Measurements from ENCODE around the gene TNFSF11. TPM values are rescaled to one million over a fixed set of nuclear protein-coding genes. Genes with fewer than 3 reads are reported as not detected.
"Not testable (repeated sequence)": the region's sequence is repeated elsewhere in the genome, so short reads cannot be mapped to it uniquely, and the experiment has no call there.

The TNFSF11 gene
- total and polyA plus RNA-seq, 2 donors from 2014 or later = 0.22 TPM; not detected in 1

DNA sequence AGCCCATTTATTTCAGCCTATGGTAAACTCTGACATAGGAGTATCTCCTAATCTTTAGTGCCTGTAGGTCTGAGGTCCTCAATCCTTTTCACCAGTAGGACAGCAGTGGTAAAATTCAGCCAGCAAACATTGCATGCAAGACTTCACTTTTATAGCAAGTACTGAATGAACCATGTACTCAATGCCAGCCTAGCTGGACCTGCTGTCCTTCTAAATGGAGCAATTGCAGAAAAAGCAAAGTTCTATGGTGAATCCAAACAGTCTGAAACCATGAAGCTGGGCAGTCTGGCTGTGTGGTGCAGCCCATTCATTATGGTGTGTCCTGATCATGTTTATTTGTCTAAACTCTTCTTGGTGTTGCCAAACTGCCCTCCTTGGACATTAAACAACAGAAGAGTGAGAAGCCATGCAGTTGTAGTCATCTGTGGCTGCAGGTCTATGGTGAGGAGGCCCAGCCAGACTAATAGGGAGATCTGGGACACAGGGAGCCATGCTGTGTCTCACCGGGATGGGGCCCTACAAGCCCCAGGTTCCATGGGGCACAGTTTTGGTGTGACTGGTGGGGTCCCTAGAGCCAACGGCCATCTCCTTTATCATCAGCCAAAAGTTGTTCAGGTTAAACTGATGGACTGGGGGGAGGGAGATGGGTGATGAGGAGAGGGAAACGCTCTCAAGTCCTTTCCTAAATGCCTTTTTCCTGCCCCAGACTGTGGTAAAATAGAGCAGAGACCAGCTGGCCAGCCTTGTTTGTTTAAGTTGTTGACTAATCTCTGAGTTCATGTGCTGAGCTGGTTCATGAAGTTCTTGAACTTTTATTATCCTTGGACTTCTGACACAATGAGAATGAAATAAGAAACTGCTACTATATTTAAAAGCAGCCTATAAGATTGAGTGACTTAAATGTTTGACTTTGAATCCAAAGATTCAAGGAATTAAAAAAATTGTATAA, 20.6 kb upstream of the TNFSF11 start:
- no peaks in the 10 kb centered on the region for H3K27me3 ChIP-seq (ENCODE audit: control insufficient read depth, insufficient read depth, low read length)
- H3K9me3 ChIP-seq (ENCODE audit: control insufficient read depth in 2 of 3, insufficient read depth in 1 of 3, low read length in 3 of 3) = no peaks in the 10 kb centered on the region
- no peaks in the 10 kb centered on the region for H3K36me3 ChIP-seq (ENCODE audit: control insufficient read depth in 2 of 3, insufficient read depth in 3 of 3, low read length in 3 of 3)
- intact Hi-C loops (cut with DNase I) = no loop called here
- TF ChIP-seq, protein P1, sequence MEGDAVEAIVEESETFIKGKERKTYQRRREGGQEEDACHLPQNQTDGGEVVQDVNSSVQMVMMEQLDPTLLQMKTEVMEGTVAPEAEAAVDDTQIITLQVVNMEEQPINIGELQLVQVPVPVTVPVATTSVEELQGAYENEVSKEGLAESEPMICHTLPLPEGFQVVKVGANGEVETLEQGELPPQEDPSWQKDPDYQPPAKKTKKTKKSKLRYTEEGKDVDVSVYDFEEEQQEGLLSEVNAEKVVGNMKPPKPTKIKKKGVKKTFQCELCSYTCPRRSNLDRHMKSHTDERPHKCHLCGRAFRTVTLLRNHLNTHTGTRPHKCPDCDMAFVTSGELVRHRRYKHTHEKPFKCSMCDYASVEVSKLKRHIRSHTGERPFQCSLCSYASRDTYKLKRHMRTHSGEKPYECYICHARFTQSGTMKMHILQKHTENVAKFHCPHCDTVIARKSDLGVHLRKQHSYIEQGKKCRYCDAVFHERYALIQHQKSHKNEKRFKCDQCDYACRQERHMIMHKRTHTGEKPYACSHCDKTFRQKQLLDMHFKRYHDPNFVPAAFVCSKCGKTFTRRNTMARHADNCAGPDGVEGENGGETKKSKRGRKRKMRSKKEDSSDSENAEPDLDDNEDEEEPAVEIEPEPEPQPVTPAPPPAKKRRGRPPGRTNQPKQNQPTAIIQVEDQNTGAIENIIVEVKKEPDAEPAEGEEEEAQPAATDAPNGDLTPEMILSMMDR (IDR thresholded peaks at IDR 0.05; ENCODE audit: borderline replicate concordance, extremely low read depth, insufficient read depth) = no peak
- DNase-seq (peak in 1 of 5 donors; percentile 14), FAIRE-seq (no peak)
- H3K9ac ChIP-seq (ENCODE audit: low read length in 3 of 3) = no peak overlapping the region
- H3K4me3 ChIP-seq (ENCODE audit: low read length in 3 of 3) = no peak overlapping the region
- H3K4me1 ChIP-seq (ENCODE audit: control insufficient read depth in 2 of 3, insufficient read depth in 2 of 3, low read depth in 1 of 3, low read length in 3 of 3) = no peaks in the 10 kb centered on the region
- H3K27ac ChIP-seq (ENCODE audit: low read depth in 2 of 2, low read length in 2 of 2) = no peak overlapping the region

DNA sequence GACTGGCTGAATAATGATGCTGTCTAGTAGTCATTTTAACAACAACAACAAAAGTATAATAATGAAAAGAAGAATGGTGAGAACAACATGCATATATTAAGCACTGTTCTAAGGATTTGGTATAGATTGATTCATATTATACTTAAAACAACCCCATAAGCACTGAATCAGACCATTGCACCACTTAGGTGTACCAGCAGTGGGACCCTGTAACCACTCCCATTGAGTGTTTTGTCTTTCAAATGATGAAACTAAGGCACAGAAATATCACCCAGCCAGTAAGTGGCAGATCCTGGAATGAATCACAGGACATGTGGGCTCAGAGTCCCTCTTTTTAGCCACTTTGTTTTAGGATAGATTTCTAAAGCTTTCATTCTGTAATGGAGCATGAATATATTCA, 14.9 kb upstream of the TNFSF11 start:
- no peaks in the 10 kb centered on the region for H3K4me1 ChIP-seq (ENCODE audit: control insufficient read depth in 2 of 3, insufficient read depth in 2 of 3, low read depth in 1 of 3, low read length in 3 of 3)
- intact Hi-C loops (cut with DNase I) = no loop called here
- no peak overlapping the region for H3K27ac ChIP-seq (ENCODE audit: low read depth in 2 of 2, low read length in 2 of 2)
- H3K9me3 ChIP-seq (ENCODE audit: control insufficient read depth in 2 of 3, insufficient read depth in 1 of 3, low read length in 3 of 3) = no peaks in the 10 kb centered on the region
- TF ChIP-seq, protein P1 (IDR thresholded peaks at IDR 0.05; ENCODE audit: borderline replicate concordance, extremely low read depth, insufficient read depth) = no peak
- DNase-seq = no peak
- no peak overlapping the region for H3K4me3 ChIP-seq (ENCODE audit: low read length in 3 of 3)
- H3K9ac ChIP-seq (ENCODE audit: low read length in 3 of 3) = no peak overlapping the region
- no peaks in the 10 kb centered on the region for H3K27me3 ChIP-seq (ENCODE audit: control insufficient read depth, insufficient read depth, low read length)
- no peak for FAIRE-seq
- no peaks in the 10 kb centered on the region for H3K36me3 ChIP-seq (ENCODE audit: control insufficient read depth in 2 of 3, insufficient read depth in 3 of 3, low read length in 3 of 3)

DNA sequence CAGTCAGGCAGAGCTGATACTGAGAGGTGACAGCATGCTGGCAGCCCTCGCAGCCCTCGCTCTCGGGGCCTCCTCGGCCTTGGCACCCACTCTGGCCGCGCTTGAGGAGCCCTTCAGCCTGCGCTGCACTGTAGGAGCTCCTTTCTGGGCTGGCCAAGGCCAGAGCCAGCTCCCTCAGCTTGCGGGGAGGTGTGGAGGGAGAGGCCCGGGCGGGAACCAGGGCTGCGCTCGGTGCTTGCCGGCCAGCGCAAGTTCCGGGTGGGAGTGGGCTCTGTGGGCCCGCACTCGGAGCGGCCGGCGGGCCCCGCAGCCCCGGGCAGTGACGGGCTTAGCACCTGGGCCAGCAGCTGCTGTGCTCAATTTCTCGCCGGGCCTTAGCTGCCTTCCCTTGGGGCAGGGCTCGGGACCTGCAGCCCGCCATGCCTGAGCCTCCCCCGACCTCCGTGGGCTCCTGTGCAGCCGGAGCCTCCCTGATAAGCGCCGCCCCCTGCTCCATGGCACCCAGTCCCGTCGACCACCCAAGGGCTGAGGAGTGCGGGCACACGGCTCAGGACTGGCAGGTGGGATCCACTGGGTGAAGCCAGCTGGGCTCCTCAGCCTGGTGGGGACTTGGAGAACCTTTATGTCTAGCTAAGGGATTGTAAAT, 14.3 kb upstream of the TNFSF11 start:
- H3K36me3 ChIP-seq (ENCODE audit: control insufficient read depth in 2 of 3, insufficient read depth in 3 of 3, low read length in 3 of 3); H3K27ac ChIP-seq (ENCODE audit: low read depth in 2 of 2, low read length in 2 of 2); H3K27me3 ChIP-seq (ENCODE audit: control insufficient read depth, insufficient read depth, low read length); H3K9ac ChIP-seq (ENCODE audit: low read length in 3 of 3); H3K4me1 ChIP-seq (ENCODE audit: control insufficient read depth in 2 of 3, insufficient read depth in 2 of 3, low read depth in 1 of 3, low read length in 3 of 3); H3K9me3 ChIP-seq (ENCODE audit: control insufficient read depth in 2 of 3, insufficient read depth in 1 of 3, low read length in 3 of 3); intact Hi-C loops (cut with DNase I); DNase-seq; H3K4me3 ChIP-seq (ENCODE audit: low read length in 3 of 3); FAIRE-seq: not testable (repeated sequence)

DNA sequence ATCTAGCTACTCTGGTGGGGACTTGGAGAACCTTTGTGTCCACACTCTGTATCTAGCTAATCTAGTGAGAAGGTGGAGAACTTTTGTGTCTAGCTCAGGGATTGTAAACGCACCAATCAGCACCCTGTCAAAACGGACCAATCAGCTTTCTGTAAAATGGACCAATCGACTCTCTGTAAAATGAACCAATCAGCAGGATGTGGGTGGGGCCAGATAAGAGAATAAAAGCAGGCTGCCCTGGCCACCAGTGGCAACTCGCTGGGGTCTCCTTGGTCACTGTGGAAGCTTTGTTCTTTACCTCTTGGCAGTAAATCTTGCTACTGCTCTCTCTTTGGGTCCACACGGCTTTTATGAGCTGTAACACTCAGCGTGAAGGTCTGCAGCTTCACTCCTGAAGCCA, 13.6 kb upstream of the TNFSF11 start:
- FAIRE-seq = not testable (repeated sequence)

More for the DNA sequence above, 13.6 kb upstream of the TNFSF11 start:
- H3K27me3 ChIP-seq (ENCODE audit: control insufficient read depth, insufficient read depth, low read length); H3K9ac ChIP-seq (ENCODE audit: low read length in 3 of 3); H3K4me1 ChIP-seq (ENCODE audit: control insufficient read depth in 2 of 3, insufficient read depth in 2 of 3, low read depth in 1 of 3, low read length in 3 of 3); H3K36me3 ChIP-seq (ENCODE audit: control insufficient read depth in 2 of 3, insufficient read depth in 3 of 3, low read length in 3 of 3); H3K4me3 ChIP-seq (ENCODE audit: low read length in 3 of 3); H3K27ac ChIP-seq (ENCODE audit: low read depth in 2 of 2, low read length in 2 of 2); DNase-seq; intact Hi-C loops (cut with DNase I); H3K9me3 ChIP-seq (ENCODE audit: control insufficient read depth in 2 of 3, insufficient read depth in 1 of 3, low read length in 3 of 3): not testable (repeated sequence)

Measured in kidney (tissue), 14 donors.